ENCODE data around the gene CLIP1.

The CLIP1 gene

DNA sequence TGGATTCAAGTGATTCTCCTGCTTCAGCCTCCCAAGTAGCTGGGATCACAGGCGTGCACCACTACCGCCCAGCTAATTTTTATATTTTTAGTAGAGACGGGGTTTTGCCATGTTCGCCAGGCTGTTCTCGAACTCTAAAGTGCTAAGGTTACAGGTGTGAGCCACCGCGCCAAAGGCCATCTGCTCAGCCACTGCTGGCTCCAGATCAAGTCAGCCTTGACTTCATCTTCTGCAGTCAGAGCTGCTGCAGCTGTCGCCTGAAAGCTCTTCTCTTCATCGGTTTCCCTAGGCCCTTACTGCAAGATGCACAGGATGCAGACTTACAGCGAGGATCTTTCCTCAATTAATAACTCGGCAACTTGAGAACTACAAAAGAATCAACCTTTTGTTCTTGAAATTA is 66.8 kb downstream of the CLIP1 start:
- no peak for DNase-seq

- DNase-seq, result no peak
Observed at GRCh38 chr12:122354958-122355641, 67.4 kb downstream of the CLIP1 start.

- no peak for DNase-seq
Observed at GRCh38 chr12:122352394-122352793, 70.1 kb downstream of the CLIP1 start.

DNA sequence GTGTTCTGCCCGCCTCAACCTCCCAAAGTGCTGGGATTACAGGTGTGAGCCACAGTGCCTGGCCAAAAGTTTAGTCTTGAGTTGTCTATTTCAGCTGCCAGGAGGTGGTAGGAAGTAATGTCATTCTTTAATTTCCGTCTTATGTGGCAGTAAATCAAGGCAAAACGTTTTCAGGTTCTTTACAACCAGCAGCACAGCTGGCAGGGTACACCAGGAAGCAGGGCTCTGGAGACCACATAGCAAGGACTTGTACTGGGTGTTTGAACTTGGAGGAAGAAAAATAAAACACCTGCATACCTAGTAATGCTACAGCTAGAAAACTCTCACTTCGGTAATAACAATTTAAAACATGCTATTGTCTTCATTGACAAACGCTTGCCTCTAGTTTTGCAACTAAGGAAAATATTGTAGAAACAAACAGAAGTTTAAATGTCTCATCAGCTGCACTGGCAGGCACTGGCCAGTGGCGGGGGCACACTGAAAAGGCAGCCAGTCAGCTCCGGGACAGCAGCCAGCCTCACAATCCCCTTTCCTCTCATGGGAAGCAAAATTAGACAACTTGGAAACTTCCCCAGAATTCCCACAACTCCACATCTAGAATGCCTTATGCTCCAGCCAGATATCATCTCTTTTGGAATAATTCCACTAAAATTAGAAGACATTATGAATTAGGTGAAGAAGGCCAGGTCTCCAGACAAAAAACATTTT is 72.2 kb downstream of the CLIP1 start:
- DNase-seq, result peak; percentile 81

- DNase-seq, result no peak
Observed at GRCh38 chr12:122349078-122349477, 73.4 kb downstream of the CLIP1 start.

- DNase-seq, result no peak
Observed at GRCh38 chr12:122348505-122348904, 74.0 kb downstream of the CLIP1 start.

DNA sequence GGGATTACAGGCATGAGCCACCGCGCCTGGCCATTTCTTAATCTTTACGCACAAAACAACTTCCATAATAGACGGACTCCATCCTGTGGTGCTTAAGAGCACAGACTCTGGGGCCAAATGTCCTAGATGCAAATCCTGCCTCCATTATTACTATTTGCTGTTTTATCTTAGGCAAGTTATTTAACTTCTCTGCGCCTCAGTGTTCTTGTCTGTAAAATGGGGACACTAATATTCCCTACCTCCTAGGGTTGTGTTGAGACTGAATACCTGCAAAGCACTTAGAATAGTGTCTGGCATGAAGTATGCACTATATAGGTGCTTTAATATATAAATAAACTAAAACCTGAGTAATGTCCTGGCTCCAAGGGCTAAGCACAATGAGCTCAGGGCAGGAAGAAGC is 76.4 kb downstream of the CLIP1 start:
- no peak for DNase-seq

GRCh38 chr12:122345042-122345441 is 77.4 kb downstream of the CLIP1 start:
- DNase-seq, result no peak

- DNase-seq, result peak; percentile 31
Observed at GRCh38 chr12:122336015-122336946, 86.2 kb downstream of the CLIP1 start.

DNA sequence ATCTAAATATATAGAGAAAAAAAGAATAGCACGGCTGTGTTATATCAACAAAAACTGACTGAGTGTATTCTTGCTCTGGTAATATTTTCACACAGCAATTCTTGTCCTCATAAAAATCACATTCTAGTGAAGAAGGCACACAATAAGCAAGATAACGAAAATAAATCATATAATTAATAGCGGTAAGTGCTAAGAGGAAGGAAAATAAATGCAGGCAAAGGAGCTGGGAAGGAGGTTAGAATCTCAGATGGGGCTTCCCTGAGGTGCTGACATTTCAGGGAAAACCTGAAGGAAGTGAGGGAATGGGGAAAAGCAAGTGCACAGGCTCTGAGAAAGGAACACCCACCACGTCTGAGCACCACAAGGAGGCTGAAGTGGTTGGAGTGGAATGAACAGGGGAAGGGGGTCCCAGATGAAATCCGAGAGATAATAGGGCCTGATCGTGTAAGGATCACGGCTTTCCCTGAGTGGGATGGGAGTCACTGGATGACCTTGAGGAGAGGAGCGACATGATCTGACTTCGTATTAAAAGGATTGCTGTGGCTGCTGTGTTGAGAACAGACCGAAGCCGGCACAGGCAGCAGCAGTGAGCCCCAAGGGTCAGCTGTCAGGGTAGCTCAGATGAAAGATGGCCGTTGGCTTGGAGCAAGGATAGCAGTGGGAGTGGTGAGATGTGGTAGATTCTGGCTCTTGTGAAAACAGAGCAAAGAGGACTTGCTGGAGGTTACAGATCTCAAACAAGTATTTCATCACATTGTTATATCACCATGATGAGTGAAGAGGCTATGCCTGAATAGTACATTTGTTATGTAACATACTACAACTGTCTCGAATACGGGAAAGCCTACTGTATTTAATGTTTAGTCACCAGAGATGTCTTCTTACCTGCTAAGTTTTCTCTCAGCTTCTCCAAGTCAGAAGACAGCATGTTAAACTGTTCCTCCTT is 89.1 kb downstream of the CLIP1 start:
- peak; percentile 6 for DNase-seq

DNA sequence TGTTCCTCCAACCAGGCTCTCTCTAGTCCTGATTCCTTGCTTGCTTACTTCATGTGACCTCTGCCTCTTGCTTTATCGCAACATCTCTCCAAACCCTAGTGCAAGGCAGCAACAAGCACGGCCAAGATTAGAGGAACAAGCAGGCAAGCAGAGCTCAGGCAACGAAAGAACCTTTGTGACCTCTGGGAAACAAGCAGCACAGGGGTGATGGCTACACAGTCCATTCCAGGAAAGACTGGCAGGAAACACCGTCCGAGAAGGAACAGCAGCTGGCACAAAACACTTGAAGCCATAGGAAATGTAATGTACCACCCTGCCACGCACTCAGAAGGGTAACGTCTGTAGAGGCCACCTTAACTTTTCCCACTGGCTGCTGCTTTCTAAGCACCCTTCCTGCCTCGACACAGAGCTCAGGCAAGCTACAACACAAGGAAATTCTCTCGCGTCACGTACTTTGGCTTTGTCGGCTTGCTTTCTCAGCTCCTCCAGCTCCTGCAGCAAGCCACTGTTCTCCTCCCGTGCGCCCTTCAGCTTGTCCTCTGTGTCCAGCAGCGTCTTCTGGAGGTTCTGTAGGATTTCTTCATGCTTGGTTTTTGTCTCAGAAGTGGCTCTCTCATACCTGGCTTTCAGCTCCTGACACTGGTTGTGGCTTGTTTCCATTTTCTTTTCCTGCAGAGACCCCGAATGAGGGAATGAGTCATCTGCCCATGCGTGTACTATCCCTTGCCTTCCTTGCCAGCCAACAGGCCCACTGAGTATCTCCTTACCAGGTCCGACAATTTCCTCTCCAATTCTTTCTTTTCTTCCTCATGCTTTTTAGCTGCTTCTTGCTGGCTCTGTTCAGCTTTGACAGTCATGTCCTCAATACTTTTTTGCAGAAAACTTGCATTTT is 94.7 kb downstream of the CLIP1 start:
- DNase-seq, result no peak

GRCh38 chr12:122327014-122327413 is 95.5 kb downstream of the CLIP1 start:
- no peak for DNase-seq

- no peak for DNase-seq
Observed at GRCh38 chr12:122326586-122326985, 95.9 kb downstream of the CLIP1 start.

DNA sequence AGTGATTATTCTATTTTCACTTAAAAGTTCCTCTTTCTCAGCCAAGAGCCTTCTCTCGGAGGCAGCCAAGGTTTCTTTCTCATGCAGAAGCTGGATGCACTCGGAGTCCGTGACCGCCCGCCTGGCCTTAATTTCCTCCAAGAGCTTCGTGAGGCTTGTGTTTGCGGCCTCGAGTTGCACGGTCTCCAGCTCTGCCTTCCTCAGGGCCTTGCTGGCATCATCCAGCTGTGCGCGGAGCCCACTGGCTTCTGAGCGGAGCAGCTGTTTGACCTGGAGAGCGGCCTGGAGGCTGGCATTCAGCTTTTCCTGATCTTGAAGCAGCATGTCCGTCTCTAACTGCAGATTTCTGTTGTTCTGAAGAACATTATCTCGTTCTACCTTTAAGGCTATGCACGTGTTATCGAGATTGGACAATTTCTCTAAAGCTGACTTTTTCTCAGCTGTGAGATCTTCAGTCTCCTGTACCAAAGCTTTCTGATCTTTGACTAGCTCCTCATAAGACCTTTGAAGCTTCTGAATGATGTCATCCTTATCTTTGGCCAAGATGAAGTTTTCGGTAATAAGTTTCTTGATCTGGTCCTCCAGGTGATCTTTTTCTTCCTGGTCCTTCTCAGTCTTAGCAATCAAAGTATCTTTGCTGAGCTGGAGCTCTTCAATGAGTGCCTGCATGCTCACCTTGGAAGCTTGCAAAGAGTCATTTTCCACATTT is 99.0 kb downstream of the CLIP1 start:
- no peak for DNase-seq

GRCh38 chr12:122322501-122322900 is 100.0 kb downstream of the CLIP1 start:
- no peak for DNase-seq

GRCh38 chr12:122318607-122319605 is 103.6 kb downstream of the CLIP1 start:
- peak; percentile 94 for DNase-seq

DNA sequence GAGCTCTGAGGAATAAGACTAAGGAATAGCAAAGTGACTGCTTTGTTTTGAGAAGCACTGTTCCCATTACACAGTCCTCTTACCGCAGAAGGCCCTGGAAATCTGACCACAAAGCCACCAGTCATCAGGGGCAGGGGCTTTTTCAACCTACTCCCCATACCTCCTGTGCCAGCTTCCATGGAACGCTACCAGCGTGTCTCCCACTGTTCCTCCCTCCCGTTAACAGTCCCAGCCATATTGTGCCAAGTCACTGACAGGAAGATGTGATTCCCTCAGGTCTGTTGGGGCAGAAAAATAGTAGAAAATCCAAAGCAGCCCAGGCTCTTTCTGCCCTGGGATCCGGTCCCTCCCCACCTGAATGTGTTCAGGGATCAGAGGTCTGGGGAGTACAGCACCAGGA is 109.5 kb downstream of the CLIP1 start:
- DNase-seq, result no peak

- no peak for DNase-seq
Observed at GRCh38 chr12:122311696-122312095, 110.8 kb downstream of the CLIP1 start.
